HUDEP-2 (cell line): Measurements from ENCODE around the gene PLCL2.
A peak's percentile ranks its signal among the peaks of the same experiment; 100 is the strongest.

ENCODE experiments used
- DNase-seq, 76 experiments: peaks; one replicate each; lab custom pipeline; 2025; ENCODE audit not compliant: unreplicated experiment in 76 of 76; lab: John Stamatoyannopoulos, UW

PLCL2 gene

DNA sequence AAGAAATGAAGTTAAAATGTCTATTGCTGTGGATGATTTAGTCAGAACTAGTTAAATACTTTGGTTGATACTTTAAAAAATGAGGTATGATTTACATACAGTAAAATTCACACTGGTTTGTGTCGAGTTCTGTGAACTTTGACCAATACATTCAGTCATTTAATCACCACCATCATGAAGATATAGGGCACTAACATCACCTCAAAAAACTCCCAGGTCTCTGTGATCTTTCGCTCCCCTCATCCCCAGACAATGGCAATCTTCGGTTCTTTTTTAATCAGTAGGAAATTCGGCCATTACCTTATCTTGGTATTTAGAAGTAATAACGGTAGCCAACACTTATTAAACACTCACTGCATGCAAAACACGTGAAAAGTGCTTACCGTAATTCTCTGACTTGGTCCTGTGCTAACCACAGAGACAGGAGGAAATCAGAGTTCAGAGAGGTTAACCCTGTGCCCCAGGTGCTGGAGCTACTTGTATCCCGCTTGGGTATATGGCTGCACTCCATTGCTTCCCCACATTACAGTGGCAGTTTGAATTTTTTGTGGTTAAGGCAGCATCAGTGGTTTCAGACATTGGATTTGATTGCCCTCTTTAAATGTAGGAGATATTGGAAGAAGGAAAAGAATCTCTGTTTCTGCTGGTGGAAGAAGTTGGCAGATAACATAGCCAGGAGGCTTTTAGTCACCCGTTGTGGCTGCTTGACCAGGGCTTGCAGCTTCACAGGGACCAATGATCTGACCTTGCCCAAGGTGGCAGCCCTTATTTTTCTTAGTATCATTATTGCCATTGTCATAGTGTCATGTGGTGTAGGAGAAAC, 4.2 kb downstream of the PLCL2 start:
- peak in 1 of 76 experiments; percentile 9 for DNase-seq

DNA sequence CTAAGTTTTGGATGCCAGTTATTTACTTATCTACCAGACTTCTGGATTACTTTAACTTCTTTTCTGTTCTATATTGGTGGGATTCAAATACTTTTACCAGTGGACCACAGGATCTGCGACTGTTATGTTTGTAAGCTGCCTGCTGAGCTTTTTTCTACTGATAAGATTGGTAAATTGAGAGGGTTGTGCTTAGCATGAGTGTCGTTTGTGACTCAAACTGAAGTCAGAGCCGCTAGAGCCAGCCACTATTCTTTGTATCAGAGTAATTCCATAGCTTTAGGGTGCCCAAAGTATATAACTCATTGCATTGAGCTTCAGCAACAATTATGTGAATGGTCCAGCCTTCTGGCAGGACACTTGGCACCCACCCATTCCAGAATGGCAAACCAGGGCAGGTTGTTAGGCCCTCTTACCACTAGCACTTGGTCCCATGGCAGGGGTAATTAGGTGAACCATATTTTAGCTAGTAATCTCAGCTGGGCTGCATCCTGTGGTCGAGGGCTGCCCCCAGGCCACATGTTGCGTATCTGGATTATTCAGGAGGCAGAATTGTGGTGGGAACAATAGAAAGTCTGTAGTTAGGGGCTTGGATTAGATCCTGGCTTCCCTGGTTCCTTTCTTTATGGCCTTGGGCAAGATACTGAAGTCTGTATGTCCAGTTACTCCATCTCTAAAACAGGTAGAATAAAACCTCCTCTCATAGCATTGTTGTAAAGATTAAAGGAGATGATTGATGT, 6.0 kb downstream of the PLCL2 start:
- DNase-seq: peak in 8 of 76 experiments; percentile 14 to 43 (median 24)

DNA sequence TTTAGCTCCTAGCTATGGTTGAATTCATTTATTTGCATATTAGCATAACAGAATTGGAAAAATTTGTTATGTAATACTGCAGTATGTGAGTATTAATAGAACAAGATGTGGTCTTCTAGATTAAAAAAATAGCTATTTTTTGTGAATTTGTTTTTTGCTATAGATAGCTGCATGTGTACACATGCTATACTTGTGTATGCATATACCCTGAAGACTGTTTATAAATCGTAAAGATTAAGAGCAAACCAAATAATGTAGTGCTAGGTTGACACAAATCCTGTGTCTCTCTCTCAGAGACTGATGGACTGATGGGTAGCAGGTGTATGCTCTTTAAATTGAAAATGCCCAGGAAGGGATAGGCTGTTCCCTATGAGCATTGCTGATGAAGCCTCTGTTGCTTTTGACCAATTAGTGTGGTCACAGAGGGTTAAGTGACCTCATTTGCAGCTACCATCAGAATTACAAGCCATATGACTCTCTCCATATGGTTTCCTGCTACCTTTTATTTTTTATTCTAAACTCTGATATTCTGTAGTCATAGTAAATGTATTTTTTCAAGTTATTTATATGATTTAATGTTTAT, 9.0 kb downstream of the PLCL2 start:
- DNase-seq: no peak

DNA sequence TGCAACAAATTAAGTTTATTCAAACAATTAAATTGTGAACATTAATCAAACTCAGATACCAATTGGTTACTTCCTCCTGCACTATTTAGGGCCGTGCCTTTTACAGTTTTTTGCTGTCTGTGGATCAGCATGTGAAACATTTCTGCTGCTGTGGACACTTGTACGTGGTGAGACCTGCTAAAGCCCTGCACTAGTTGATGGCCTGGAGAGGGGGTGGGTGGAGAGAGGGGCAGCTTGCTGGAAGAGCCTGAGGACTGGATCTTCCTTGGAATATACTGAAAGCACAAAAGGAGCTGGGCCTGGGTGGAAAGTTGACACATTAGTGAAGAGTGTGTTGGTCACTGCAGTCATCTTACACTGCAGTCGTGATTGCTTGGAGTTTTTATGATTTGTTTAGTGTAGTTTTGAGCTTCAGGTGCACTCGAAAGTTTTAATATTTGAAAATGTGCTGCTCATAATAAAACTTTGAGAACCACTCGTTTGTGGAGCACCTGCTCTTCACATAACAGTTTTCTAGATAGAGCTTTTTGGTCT, 11.4 kb downstream of the PLCL2 start:
- DNase-seq: no peak

DNA sequence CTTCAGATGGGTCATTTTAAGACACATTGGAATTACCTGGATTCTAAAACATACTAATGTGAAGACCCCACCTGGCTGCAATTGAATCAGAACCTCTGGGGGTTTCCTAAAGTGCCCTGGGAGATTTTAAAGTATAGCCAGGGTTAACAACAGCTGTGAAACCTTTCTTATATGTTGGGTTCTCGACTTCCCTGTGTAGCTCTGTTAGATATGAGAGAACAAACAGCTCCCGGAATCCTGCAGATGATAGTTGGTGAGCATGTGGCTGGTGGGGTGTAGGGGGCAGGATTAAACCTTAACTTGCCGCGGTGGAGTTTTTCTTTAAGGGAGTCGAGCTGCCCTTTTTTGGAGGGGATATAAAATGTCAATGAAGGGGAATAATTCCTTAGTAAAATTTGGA, 12.1 kb downstream of the PLCL2 start:
- DNase-seq: no peak

DNA sequence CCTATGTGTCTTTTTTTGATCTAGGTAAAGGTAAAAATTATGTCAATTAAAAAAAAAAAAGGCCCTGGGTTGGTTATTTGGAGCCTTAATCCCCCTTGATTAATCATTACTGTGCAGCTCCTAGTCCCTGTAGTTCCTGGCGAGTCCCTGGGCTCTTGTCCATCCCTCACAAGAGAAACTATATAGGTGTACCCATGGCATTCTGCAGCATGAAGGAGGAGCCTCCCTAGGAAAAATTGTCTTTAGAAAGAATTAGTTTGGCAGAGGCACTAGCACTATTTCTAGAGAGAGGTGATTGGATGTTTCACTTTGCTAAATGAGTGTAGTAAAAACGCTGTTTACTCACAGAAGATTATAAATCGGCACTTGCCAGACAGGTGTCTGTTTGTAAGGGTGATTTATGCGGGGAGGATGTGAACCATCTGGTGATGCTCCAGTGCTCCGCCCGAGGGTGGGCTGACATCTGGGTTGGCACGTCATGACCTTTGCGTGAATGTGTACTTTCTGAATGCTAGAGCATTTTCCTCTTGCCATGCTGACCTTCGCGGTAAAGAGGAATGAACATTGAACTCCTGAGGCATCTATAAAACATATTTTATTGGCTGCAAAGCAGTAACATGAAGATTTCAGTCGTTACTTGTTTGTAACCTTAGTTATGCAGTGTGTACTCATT, 12.6 kb downstream of the PLCL2 start:
- no peak for DNase-seq

DNA sequence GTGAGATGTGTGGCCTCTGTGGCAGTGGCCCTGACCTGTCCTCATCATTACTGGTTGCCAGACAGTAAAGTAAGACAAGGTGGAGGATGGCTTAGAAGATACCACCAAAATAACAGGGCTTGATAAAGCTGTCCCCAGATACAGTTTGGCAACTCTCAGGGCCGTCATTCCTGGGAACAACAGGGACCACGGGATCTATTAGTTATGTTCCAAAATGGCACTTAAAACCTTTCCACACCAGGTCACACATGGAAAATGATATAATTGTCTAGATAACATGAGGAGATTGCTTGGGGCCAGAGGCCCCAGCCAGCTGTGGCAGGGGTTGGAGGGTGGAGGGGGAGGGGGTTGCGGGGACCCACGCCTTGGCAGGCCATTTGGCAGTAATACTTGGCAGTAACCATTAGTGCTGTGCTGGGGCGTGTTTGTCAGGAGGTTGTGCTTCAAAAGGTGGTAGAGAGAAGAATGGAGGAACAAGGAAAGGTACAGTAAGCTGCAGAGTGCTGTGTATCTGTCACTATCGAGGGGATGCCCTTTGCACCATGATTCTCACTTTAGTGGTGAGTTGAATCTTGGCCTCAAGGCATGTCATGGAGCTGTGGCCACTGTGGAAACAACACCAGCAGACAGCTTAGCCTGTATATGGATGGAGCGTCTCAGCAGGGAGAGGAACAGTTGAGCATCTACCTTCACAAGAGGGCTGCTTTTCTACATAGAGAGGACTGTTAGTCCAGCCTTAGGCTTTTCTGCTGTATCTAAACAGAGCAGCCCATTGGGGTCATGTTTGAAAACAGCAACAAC, 14.0 kb downstream of the PLCL2 start:
- DNase-seq: no peak

DNA sequence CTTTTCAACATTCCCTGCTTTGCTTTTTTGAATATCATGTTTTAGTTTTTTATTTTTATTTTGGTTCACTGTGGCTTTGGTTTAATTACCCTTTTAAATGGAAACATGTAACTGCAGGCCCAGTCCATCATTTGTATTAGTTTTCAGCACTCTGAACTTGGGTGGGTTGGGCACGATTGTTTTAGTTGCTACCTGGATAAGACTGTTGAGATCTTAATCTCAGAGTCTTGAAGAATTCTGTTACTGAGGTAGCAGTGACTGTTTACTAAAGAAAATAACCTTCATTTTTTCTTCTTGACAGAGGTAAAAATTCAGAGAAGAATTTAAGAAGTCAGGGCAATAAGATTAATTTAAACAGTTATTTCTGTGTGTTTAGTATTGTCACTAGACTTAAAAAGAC, 15.2 kb downstream of the PLCL2 start:
- no peak for DNase-seq

DNA sequence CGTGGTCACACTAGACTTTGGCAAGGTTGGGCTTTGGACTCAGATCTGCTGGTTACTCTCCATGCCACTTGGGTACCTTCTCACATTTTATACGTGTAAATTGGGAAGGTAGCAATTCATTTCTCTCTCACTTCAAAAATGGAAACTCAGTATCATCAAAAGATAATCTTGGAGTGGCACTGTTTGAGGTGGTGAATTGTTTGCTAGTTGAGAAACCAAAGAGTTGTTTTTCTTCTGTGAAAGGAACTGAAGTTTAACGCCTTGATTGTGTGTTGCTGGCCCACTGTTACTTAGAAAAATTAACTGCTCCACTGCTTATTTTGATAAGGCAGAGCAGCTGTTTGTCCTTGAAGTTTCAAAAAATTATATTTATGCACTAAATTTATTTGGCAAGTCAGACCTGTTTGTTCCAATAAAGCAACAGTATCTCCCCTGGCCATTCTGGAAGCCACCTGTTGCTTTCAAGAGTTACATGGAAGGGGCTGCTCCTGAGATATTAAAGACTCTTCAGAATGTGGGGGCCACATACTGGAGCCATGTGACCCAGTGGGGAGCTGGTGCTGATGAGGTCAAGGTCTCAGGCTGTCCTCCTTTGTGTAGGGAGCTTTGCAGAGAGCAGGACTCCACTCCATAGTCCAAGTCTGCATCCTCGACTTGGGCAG, 16.2 kb downstream of the PLCL2 start:
- no peak for DNase-seq

DNA sequence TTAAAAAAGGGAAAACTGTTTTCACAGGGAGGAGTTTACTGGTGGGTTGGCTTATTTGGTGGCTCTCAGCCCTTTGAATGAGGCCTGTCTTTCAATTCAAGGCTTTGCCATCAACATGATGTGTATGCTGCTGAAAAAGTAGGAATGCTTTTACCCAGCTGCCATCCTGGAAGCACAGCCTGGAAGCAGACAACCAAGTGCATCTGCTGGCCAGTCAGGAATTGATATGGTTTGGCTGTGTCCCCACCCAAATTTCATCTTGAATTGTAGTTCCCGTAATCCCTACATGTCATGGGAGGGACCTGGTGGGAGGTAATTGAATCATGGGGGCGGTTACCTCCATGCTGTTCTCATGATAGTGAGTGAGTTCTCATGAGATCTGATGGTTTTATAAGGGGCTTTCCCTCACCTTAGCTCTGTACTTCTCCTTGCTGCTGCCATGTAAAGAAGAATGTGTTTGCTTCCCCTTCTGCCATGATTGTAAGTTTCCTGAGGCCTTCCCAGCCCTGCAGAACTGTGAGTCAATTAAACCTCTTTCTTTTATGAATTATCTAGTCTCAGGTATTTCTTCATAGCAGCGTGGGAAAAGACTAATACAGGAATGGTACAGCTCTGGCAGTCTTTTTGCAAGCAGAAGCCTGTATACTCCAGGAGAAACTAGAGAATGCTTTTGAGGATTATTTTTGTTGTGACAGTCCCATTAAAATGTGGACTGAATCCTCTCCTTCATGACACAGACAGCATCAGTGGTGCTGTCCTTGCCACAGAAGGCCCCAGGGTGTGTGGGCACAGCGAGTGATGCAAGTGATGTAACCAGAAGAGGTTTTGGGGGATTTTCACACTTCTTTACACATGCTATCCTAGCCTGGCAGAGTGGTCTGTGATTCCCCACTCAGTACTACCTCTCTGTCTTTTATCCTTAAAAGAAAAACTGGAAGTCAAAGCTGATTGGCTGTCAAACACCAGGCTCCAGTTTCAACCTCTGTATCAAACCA, 20.0 kb downstream of the PLCL2 start:
- no peak for DNase-seq

DNA sequence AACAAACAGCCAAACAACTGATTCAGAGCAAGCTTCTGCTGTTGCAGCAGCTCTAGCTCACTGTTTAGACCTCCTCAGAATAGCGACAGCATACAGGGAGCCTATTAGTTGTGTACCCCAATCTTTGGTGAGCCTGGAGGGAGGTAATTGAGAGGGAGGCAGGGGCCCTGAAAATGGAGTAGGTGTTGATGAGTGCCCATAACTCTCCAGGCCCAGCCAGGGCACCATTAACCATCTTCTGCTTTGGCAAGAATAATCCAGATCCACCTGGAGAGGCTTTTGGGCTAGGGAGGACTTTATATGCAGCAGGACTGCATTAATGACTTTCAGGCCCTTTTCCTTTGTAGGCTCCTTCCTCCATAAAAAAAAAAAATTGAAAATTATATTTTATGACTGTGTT, 20.9 kb downstream of the PLCL2 start:
- DNase-seq: no peak

DNA sequence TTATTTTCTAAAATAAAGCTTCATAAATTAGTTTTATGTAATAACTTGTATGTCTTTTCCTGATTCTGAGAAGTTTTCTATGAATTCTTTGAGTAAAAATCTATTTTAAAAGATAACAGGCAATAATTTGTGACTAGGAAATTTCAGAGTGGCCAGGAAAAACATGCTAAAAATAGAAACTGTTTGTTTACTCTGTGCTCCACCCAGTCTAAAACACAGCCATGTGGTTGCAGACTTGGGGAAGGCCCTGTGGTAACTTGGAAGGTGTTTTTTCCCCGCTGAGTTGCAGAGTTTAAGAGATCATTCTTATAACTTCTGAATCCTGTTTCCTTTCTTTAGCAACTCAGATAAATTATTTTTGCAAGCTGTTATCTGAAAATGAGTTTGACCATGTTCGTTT, 21.9 kb downstream of the PLCL2 start:
- peak in 18 of 76 experiments; percentile 9 to 54 (median 27) for DNase-seq

DNA sequence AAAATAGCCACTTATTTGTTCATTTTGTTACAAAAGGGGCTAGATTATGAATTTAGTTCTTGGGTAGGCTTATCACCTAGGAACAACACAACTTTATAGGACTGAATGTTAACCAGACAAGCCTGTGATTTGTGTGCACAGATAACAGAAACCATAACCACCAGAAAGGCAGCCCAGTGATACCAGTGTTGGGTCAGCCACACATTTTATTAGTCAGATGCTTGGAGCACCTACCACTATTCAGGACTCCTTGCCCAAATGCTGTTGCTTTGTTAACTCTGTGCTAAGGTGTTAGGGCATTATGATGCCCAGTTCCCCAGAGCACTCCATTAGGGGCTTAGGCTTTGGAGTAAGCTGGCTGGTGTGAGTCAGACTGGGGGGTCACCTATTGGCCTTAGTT, 22.5 kb downstream of the PLCL2 start:
- DNase-seq: peak in 52 of 76 experiments; percentile 4 to 79 (median 38)

DNA sequence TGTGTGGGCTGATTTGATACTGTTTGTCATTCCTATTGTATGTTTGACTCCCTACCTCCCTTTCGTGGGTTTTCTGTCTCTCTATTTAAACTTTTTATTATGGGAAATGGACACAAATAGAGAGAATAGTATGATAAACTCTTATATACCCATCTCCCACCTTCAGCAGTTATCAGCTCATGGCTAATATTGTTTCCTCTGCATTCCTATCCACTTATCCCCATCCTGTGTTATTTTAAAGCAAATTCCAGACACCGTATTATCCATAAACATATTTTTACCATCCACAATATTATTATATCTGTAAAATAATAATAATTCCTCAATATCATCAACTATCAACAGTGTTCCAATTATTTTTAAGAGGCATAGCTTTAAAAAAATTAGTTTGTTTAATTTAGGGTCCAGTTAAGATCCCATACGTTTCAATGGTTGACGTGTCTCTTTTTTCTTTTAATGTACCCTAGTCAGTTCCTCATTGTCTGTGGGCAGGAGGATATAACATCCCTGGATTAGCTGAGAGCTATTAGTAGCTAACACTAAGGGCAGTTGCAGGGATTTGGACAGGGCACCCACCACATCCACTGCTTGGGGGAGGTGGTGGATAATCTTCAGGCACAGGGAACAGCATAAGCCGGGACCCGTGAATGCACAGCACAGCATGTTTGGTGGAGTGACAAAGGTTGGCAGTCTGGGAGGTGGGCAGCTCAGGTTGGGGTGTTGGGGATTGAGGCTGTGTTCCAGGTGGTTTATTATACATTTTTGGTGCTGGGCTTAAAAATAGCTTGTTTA, 23.5 kb downstream of the PLCL2 start:
- DNase-seq: peak in 1 of 76 experiments; percentile 9

DNA sequence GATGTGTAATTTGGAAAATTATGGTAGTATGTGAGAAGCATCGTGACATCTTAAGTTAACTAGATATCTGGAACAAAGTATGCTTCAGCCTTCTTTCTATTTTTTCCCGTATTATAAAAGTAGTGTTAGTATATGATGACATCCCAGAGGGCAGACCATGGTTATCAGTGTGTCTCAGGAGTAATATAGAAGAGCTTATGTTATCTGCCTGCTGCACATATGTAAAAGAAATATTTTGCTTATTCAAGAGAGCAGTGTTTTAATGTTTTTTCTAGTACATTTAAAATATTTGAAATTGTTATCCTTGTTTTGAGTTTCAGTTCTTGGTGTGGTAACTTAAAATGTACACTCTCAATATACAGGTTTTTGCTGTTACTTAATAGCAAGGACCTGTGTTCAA, 24.1 kb downstream of the PLCL2 start:
- DNase-seq: peak in 12 of 76 experiments; percentile 9 to 54 (median 30)

DNA sequence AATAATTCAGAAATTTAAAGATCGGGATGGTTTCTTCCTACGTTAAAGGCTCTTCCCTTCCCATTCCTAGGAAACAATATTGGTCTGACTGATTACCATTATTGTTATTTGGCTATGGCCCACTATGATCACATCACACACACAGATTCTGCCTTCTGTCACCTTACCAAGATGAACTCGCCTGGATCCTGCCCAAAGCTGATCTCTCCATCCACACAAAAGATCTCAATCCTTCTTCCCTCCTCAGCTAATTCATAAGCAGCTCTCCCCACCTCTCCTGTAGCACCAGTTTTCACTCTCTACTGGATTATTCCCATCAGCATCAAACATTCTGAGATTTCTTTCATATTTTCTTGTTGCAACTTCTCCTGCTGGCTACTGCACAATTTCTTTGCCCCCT, 25.0 kb downstream of the PLCL2 start:
- DNase-seq: no peak

DNA sequence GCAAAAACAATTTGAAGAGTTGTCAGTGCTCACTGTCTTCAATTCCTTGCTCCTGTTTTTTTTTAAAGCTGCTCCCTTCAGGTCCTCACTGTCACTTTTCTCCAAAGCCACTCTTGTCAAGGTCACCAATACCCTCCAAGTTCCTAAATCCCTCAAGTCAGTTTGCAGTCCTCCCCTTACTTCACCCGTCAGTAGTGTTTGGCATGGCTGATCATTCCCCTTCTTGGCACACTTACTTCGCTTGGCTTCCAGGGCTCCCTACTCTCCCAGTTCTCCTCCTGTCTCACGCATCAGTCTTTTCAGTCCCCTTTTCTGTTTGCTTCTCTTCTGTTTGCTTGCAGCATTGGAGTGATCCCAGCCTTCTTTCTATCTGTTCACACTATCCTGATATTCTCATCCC, 25.5 kb downstream of the PLCL2 start:
- no peak for DNase-seq

DNA sequence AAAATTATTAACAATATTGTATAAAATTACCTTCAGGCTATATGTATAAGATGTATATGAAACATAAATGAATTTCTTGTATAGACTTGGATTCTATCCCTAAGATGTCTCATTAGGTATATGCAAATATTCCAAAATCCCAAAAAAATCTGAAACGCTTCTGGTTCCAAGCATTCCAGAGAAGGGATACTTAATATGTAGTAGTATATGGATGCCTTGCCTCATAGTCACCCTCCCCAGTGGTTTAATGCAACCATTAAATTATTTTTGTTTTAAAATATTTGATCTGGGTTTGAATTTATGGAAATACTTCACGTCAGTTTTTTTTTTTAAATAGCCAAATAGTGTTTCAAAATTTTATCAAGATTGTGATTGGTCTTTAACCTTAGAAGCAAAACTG, 27.2 kb downstream of the PLCL2 start:
- DNase-seq: no peak
